ENCODE data around the gene PHF21A. TPM values are rescaled to one million over a fixed set of nuclear protein-coding genes. Genes with fewer than 3 reads are reported as not detected.

PHF21A gene
- polyA plus RNA-seq, 1 experiment: 17.1 TPM

GRCh38 chr11:46036969-46037368 lies 84.3 kb downstream of the PHF21A start:
- POLR2A ChIA-PET: no interaction called here
- Histone ChIP-seq H3K27me3 (ENCODE audit: control insufficient read depth, insufficient read depth, low read length) (no peaks in the 10 kb centered on the region), H3K36me3 (ENCODE audit: control insufficient read depth, insufficient read depth, low read length) (no peaks in the 10 kb centered on the region), H3K4me3 (ENCODE audit: low read depth, low read length) (no peak overlapping the region)
- no peak for DNase-seq (ENCODE audit: low read depth)
- TF ChIP-seq CTCF (IDR thresholded peaks at IDR 0.05; ENCODE audit: insufficient read depth, low read depth, low read length): no peak
- CTCF ChIA-PET: no interaction called here

- no peak for TF ChIP-seq CTCF (IDR thresholded peaks at IDR 0.05; ENCODE audit: insufficient read depth, low read depth, low read length)
- Histone ChIP-seq H3K27me3 (ENCODE audit: control insufficient read depth, insufficient read depth, low read length) (no peaks in the 10 kb centered on the region), H3K4me3 (ENCODE audit: low read depth, low read length) (no peak overlapping the region), H3K36me3 (ENCODE audit: control insufficient read depth, insufficient read depth, low read length) (no peaks in the 10 kb centered on the region)
- POLR2A ChIA-PET: no interaction called here
- CTCF ChIA-PET: no interaction called here
- no peak for DNase-seq (ENCODE audit: low read depth)
Observed at GRCh38 chr11:46036009-46036408, 85.2 kb downstream of the PHF21A start.

GRCh38 chr11:46034041-46034440 lies 87.2 kb downstream of the PHF21A start:
- TF ChIP-seq CTCF (IDR thresholded peaks at IDR 0.05; ENCODE audit: insufficient read depth, low read depth, low read length): no peak
- no peak overlapping the region for H3K4me3 ChIP-seq (ENCODE audit: low read depth, low read length)
- no peaks in the 10 kb centered on the region for H3K27me3 ChIP-seq (ENCODE audit: control insufficient read depth, insufficient read depth, low read length)
- no peaks in the 10 kb centered on the region for H3K36me3 ChIP-seq (ENCODE audit: control insufficient read depth, insufficient read depth, low read length)
- no peak for DNase-seq (ENCODE audit: low read depth)
- POLR2A ChIA-PET: no interaction called here
- CTCF ChIA-PET: no interaction called here

- Histone ChIP-seq H3K27me3 (ENCODE audit: control insufficient read depth, insufficient read depth, low read length) (no peaks in the 10 kb centered on the region), H3K4me3 (ENCODE audit: low read depth, low read length) (no peak overlapping the region), H3K36me3 (ENCODE audit: control insufficient read depth, insufficient read depth, low read length) (no peaks in the 10 kb centered on the region)
- CTCF ChIA-PET: no interaction called here
- POLR2A ChIA-PET: no interaction called here
- DNase-seq (ENCODE audit: low read depth): no peak
- TF ChIP-seq CTCF (IDR thresholded peaks at IDR 0.05; ENCODE audit: insufficient read depth, low read depth, low read length): no peak
Observed at GRCh38 chr11:46026606-46027293, 94.5 kb downstream of the PHF21A start.

- Histone ChIP-seq H3K4me3 (ENCODE audit: low read depth, low read length) (no peak overlapping the region), H3K27me3 (ENCODE audit: control insufficient read depth, insufficient read depth, low read length) (no peaks in the 10 kb centered on the region), H3K36me3 (ENCODE audit: control insufficient read depth, insufficient read depth, low read length) (0 out of 2 replicates have a peak, but pooled peaks cover 2% of the 10 kb centered on the region)
- no peak for TF ChIP-seq CTCF (IDR thresholded peaks at IDR 0.05; ENCODE audit: insufficient read depth, low read depth, low read length)
- ChIA-PET CTCF (interaction anchor here (1.4 to 3.1 kb wide), 2 partner anchors 14 to 55 kb away, joined by 6 to 13 read pairs; no protein-coding TSS in a partner anchor), POLR2A (no interaction called here)
- DNase-seq (ENCODE audit: low read depth): no peak
Observed at GRCh38 chr11:46020084-46020599, 101.1 kb downstream of the PHF21A start.

All from BJ (cell line).